Cardiac fibroblast (primary cell): ENCODE results near the gene ZBTB25.

Experiments
- DNase-seq, 2 donors: peaks; one replicate each; pipeline versions ENCODE4 v3.0.0 to v3.0.0-alpha.2; 2010; ENCODE audit warnings: low read depth in 2 of 2
- H3K4me3 ChIP-seq, 2 donors: replicated peaks in 1 of 2; 1 replicate in 1 of 2; 2 replicates in 1 of 2; pipeline ENCODE4 v1.5.1; 2011; ENCODE audit warnings: low read depth in 2 of 2, low read length in 2 of 2, mild to moderate bottlenecking in 2 of 2, moderate library complexity in 1 of 2
- CTCF ChIP-seq: IDR thresholded peaks from one replicate; pipeline ENCODE4 v1.5.1; 2011; ENCODE audit warnings: low read depth, mild to moderate bottlenecking, low read length, inconsistent platforms

The ZBTB25 gene, protein sequence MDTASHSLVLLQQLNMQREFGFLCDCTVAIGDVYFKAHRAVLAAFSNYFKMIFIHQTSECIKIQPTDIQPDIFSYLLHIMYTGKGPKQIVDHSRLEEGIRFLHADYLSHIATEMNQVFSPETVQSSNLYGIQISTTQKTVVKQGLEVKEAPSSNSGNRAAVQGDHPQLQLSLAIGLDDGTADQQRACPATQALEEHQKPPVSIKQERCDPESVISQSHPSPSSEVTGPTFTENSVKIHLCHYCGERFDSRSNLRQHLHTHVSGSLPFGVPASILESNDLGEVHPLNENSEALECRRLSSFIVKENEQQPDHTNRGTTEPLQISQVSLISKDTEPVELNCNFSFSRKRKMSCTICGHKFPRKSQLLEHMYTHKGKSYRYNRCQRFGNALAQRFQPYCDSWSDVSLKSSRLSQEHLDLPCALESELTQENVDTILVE

GRCh38 chr14:64503434-64504309 is at the start of gene ZBTB25:
TSS of gene ZBTB25 (minus strand) at chr14:64503838. CDS start at chr14:64490533, 13,305 bp downstream.
- TF ChIP-seq CTCF, result no peak
- DNase-seq, result peak; percentile 91 to 96
- H3K4me3 ChIP-seq, result peak within 1 kb of the TSS; percentile 87 to 88

DNA sequence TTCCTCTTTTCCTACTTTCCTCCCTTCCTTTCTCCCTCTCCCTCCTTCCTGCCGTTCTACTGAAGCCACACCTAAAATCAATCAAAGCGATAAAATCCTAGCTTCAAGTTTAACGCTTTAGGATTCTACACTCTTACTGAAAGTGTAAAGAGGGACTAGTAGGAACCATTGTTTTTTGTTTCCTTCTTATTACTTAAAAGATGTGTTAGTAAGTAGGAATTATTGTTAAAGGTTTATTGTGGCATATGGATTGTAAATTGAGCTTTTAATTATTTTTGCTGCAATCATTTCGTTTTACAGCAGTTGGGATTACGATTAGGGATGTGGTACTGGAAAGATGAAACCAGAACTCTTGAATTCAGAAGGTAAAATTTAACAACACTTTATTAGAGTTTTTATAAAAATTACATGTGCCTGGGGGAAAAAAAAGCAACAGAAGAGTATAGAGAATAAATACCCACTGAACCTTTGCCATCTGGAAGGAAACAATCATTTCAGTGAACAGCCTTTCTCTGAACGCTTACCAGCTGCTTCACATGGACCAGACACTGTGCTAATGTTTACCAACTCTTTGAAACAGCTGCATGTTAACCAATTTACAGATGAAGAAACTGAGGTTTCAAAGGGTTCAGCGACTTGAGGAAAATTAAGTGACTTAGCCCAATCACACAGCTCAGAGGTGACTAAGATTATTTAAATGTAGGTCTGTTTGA is 47.1 kb upstream of the ZBTB25 start:
- DNase-seq, result no peak
- TF ChIP-seq CTCF, result no peak
- no peak overlapping the region for H3K4me3 ChIP-seq

DNA sequence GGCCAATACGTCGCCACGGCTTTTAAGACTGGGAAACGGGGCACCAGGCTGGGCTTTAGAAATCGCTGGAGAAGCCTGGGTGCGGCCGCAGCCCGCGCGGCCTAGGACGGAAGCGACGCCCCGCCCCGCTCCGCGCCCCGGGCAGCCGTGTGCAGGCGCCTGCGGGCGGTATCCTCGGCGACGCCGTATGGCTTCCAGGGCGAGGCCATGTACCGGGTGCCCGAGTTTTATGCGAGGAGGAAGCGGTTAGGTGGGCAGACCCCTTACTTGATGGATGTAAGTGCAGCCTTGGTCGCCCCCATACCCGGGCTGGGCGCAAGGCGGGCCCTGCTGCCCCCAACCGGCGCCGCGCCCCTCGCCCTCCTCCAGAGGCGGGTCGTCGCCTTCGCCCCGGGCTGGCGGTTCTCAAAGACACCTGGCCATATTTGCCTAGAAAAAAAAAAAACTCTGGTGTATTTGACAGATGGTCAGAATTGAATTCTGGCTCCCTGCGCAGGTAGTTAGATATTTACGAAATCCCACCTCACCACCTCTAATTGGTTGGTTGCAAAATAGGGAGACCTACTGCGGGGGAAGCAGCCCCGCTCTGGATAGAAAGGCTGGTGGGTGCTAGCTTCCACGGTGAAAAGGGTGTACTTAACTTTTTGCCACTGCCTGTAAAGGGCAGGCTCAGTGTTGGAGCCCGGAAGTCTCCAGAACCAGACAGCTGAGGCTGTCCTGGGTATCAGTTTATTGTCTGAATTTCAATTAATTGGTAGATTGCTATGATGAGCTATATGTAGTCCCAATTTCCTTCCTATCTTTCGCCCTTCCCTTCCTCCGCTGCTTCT is 46.4 kb upstream of the ZBTB25 start, which contains the start of gene PPP1R36:
PPP1R36 (plus strand) TSS at position 171 of the 830 bp plus-strand sequence; CDS start at position 208, 37 bp downstream.
- peak within 1 kb of the TSS in 1 of 2 donors; percentile 11 for H3K4me3 ChIP-seq
- DNase-seq, result no peak
- no peak for TF ChIP-seq CTCF

- no peak overlapping the region for H3K4me3 ChIP-seq
- DNase-seq, result no peak
- no peak for TF ChIP-seq CTCF
Measured at GRCh38 chr14:64549016-64549415, 45.4 kb upstream of the ZBTB25 start.

DNA sequence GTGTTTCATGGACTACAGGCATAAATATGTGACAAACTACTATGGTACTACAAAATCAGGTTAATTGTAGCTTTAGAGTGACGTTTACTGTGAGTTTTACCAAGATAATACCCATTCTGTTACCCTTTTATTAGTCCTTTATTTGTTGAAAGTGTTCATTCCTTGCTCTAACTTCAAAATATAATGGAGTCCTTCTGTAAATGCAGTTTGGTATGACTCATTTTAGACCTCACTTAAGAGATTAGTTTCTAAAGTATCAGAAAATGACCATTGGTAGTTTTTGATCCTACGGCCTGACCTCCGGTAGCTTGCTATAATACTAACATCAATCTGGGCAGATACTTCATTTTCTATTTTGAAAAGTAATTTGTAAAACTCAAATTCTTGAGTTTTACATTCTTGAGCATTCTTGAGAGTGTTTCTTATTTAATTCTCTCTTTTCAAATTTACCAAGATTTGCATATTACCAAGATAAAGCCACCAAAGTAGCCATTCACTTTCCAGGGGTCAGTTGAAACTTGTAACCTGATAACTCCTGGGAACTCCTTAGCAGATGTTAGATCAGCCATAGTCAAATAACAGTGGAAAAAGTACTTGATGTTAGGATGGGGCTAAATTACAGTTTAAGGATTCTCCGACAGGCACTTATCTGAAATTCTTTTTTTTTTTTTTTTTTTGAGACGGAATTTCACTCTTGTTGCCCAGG is 41.1 kb upstream of the ZBTB25 start:
- TF ChIP-seq CTCF, result no peak
- no peak for DNase-seq
- no peak overlapping the region for H3K4me3 ChIP-seq
